Inflammatory macrophage treated with lipopolysaccharide for 1 hour (primary cell): Measurements from ENCODE around the gene MYADML2.

Experiments
- DNase-seq, 2 donors: peaks; one replicate each; pipeline ENCODE4 v3.0.0-alpha.2; 2020 to 2022

MYADML2 gene

DNA sequence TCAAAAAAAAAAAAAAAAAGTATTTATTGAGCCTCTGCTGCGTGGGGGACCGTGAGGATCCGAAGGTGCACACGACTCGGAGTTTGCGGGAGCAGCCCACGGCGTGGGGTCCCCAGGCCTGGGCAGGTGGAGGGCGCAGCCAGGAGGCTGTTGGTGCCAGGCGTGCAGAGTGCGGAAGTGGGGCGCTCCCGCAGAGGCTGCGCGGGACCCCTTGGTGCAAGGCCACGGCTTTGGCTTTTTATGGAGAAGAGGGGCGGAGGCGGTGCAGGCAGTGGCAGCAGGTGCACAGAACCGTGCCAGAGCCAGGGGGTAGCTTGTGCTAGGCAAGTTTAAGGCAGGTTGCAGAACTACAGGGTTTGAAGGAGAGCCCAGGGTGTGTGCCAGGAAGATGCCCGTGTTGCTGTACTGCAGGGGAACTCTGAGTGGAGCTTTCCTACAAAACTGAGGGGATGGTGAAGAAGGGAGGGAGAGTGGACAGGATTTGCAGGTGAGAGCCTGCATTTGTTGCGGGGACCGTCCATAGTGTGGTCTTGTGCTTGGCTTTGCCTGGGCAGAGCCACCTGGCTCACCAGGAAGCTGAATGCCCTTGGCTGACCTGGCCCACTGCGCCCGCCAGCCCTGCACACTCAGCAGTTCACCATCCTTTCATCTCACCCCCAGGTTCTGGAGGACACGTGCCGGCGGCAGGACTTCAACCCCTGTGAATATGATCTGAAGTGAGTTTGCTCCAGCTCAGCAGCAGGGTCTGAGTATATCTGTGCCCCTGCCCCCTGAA lies 31.7 kb upstream of the MYADML2 start:
- DNase-seq = no peak

- DNase-seq = peak; percentile 85 to 95
Observed at GRCh38 chr17:81977211-81977808, 30.3 kb upstream of the MYADML2 start, which contains the start of gene ASPSCR1. TSS of gene ASPSCR1 (plus strand) at chr17:81977629. CDS start at chr17:81977647, 18 bp downstream.

GRCh38 chr17:81976332-81977210 lies 29.5 kb upstream of the MYADML2 start:
- DNase-seq = peak; percentile 9 to 22

DNA sequence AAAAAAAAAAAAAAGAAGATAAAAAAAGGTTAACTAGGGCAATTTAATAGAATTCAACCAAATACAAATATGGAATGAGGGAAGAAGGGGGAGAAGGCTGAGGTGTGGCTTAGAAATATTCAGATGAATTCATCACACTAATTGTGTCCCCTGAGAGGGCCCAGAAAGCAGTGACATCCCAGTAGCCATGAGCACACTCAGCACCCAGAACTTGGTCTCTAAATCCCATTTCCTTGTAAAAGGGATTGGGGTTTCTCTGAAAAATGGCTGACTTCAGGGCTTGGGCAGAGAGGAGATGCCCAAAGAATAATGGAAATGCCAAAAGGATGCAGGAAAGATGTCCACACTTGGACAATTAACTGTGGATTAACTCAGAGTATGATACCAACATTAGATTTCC lies 26.4 kb upstream of the MYADML2 start:
- no peak for DNase-seq

- no peak for DNase-seq
Observed at GRCh38 chr17:81968850-81969812, 22.1 kb upstream of the MYADML2 start.

- DNase-seq = no peak
Observed at GRCh38 chr17:81968396-81968745, 21.3 kb upstream of the MYADML2 start.

- peak; percentile 78 to 84 for DNase-seq
Observed at GRCh38 chr17:81967533-81968395, 20.7 kb upstream of the MYADML2 start.

DNA sequence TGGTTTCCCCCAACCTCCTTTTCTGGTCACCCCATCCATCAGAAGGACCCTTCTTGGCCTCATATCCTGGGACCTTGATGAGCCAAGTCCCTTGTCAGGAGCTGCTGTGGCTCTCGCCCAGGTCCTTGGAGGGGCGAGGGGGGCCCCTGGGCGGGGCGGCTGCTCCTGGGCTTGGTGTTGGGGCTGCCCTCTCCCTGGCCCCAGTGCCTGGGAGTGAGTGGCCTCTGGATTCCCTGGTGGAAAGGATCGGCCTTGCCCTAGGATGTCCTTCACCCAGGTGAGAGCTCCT lies 20.2 kb upstream of the MYADML2 start:
- DNase-seq = no peak

DNA sequence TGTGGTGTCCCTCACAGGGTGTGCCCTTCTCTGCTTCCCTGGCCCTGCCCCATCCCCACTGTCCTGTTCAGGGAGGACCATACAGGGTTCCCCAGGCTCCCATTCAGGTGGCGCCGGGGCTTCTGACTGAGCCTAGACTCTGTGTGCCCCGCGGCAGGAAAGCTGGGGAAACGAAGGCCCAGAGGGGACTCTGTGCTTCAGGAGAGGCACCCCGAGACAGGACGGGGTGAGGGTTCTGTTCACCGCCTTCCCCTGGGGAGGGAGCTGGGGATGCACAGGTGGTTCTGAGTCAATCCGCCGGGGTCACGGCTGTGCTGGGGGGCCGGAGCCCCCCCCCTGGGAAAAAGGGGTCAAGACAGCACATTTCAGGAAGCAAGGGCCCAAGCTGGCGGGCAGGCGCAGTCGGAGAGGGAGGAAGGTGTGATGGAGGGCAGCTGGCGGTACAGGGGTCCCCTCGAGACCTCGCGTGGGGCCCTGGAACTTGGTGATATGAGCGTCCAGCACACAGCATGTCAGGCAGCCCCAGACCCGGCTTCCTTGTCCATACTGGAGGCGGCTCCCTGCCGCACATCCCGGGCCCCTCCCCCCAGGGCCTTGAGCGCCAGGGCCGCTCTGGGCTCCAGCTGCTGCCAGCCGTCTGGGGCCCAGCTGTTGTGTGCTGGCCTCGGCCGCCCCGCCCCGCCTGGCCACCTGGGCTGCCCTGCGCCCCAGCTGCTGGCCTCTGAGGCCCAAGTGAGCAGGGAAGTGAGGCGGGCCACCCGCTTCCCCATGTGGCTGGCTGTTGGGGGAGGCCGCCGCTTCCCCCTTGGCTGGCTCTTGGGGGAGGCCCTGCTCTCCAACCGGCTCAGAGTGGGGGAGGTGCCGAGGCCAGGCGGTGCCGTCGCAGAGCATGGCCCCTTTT lies 19.6 kb upstream of the MYADML2 start:
- DNase-seq = peak; percentile 20 to 21

GRCh38 chr17:81964081-81964849 lies 17.2 kb upstream of the MYADML2 start:
- no peak for DNase-seq

DNA sequence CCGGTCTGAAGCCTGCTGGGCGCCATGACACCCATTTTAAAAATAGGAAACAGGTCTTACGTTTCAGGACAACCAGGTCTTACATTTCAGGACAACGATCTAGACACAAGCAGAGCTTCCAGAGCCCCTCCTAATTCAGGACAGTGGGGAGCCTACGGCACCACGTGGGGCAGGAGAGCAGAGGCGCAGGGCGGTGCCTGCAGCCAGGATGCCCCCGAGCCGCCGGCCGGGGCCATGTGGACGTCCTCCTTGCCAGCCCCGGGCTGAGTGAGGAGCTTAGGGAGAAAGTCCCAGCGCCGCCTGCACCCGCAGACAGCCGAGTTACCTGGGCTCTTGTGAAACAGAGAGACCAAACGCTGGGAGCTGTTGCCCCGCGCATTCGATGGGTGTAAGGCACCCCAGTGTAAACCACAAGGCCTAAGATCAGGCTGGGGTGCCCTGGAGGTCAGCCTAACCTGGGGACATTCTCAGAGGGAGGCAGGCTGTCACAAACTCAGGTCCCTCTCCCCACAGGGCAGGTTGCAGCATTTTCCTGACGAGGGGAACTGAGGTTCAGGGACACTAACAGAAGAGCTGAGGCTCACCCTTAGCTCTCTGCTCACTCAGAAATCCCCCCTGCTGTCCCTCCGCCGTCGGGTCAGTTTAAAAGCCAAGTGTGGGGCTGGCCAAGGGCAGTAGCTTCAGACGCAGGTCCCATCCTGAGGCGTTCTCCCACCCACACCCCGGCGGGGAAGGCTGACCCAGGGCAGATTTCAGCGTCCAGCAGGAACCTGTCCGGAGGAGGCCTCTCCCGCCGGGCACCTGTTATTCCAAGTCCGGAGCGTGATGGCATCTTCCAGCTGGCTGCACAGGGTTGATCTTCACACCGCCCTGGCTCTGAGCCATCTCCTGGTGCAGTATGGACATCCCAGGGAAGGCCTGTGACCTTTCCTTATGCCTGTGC lies 15.7 kb upstream of the MYADML2 start:
- DNase-seq = no peak

DNA sequence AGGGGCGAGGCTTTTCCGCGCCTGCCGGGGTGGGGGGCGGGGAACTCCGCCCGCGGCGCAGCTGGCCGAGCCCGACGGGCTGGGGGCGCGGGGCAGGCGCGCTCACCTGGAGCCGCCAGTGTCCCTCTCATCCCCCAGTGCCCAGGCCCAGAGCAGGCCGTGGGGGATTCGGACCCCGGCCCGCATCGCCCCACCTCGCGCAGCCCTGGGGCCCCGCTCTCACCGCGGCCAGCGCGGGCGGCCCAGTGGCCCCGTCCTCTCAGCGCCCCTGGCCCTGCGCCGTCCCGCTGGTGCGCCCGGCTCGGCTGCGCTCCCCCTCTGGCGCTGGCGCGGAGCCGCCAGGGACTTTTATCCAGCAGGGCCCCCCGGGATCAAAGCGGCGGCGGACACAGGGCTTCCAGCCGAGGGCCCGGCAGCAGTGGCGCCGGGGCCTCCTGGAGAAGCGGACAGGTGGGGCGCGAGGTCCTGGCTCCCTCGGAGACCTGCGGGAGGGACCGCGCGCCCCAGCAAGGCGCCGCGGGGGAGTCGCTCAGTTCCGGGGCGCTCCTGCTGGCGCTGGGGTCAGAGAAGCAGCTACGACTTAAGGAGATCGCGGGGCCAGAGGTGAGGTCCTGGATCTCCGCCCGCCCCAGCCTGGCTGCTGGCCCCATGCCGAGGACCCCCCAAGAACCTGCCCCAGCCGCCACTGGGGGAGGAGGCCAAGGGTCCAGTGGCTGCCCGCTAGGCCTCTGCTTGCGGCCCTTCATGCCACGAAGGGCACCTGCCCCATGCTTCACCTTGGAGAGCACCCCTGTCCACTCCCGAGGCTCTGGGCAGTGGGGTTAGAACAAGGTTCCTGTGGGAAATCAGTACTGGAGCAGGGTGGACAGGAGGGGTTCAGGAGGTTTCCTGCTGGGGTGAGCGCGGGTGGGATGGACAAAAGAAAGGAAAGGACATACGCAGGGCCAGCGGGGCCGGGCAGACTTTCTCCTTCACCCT lies 14.8 kb upstream of the MYADML2 start:
- DNase-seq = no peak

- no peak for DNase-seq
Observed at GRCh38 chr17:81961087-81961511, 14.1 kb upstream of the MYADML2 start, which contains the start of gene NOTUM. TSS of gene NOTUM (minus strand) at chr17:81961187. CDS start at chr17:81960909, 278 bp downstream.

- DNase-seq = no peak
Observed at GRCh38 chr17:81960130-81960958, 13.3 kb upstream of the MYADML2 start.

DNA sequence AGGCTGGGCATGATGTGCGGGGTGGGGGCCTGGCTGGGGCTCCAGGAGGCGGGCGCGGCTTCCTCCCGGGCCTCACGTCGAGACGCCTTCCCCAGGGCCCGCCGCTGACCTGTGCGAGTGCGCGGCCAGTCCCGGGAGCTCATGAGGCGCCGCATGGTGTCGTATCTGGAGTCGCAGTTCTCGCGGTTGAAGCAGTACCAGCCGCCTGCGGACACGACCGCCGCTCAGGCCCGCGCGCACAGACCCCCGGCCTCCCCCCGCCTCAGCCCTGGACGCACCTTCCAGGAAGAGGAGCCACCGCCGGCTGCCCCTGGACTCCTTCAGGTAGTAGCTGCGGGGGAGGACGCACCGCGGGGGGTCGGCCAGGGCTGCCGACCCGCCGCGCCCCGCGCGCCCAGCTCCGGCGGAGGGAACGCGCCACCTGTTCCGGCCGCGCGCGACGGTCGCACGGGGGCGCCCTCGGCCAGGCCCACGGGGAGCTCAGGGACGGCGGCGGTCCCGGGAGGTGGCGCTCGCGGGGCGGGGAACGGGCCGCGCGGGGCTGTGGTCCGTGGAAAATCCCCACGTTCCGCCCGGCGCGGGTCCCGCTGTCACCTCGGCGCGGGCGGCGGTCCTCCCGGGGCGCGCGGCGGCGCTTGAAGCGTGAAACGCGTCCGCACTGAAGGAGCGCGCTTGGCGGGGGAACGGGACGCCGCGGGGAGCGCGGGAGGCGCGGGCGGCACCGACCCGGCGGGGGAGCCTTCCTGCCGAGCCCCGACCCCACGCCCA lies 12.5 kb upstream of the MYADML2 start:
- DNase-seq = peak; percentile 41 to 81
